IPS-20b (cell line): Measurements from ENCODE around the gene DIS3L.
"Not testable (repeated sequence)": the region's sequence is repeated elsewhere in the genome, so short reads cannot be mapped to it uniquely, and the experiment has no call there.

ENCODE experiments used
- H3K27ac ChIP-seq: one replicate; pipeline ENCODE4 v1.5.1; 2013; ENCODE audit warnings: low read length
- H3K27me3 ChIP-seq: 2 replicates; pipeline ENCODE4 v1.6.1; 2013; ENCODE audit warnings: mild to moderate bottlenecking, low read length, inconsistent platforms; ENCODE audit not compliant: insufficient read depth
- H3K36me3 ChIP-seq: 2 replicates; pipeline ENCODE4 v1.6.1; 2013; ENCODE audit warnings: low read depth, mild to moderate bottlenecking, inconsistent platforms, low read length, moderate library complexity; ENCODE audit not compliant: insufficient read depth
- H3K4me1 ChIP-seq: 2 replicates; pipeline ENCODE4 v1.6.1; 2013; ENCODE audit warnings: mild to moderate bottlenecking, control low read depth, inconsistent platforms, low read length, moderate library complexity; ENCODE audit not compliant: insufficient read depth
- H3K4me3 ChIP-seq: 2 replicates; pipeline ENCODE4 v1.5.1; 2013; ENCODE audit warnings: mild to moderate bottlenecking, low read length, inconsistent platforms
- H3K9ac ChIP-seq: 2 replicates; pipeline ENCODE4 v1.6.1; 2013; ENCODE audit warnings: low read depth, mild to moderate bottlenecking, inconsistent platforms, low read length, moderate library complexity
- H3K9me3 ChIP-seq: 2 replicates; pipeline ENCODE4 v1.6.1; 2013; ENCODE audit warnings: mild to moderate bottlenecking, low read depth, low read length, inconsistent platforms; ENCODE audit not compliant: insufficient read depth

Gene DIS3L

GRCh38 chr15:66294932-66295235, 1.5 kb downstream of the DIS3L start:
- Histone ChIP-seq H3K4me3 (peak overlapping the region; percentile 76), H3K9ac (peak overlapping the region; percentile 85; the same call in 1 of the 2 replicates), H3K9me3 (no peaks in the 10 kb centered on the region), H3K27me3 (no peaks in the 10 kb centered on the region), H3K36me3 (0 out of 2 replicates have a peak, but pooled peaks cover 8% of the 10 kb centered on the region), H3K27ac (no peak overlapping the region), H3K4me1 (peaks cover 19% of the 10 kb centered on the region)

- Histone ChIP-seq H3K9me3 (no peaks in the 10 kb centered on the region), H3K9ac (no peak overlapping the region), H3K4me3 (no peak overlapping the region), H3K27me3 (no peaks in the 10 kb centered on the region), H3K36me3 (0 out of 2 replicates have a peak, but pooled peaks cover 8% of the 10 kb centered on the region), H3K4me1 (peaks cover 19% of the 10 kb centered on the region), H3K27ac (no peak overlapping the region)
Measured at GRCh38 chr15:66296186-66296585, 2.8 kb downstream of the DIS3L start.

GRCh38 chr15:66298803-66299251, 5.5 kb downstream of the DIS3L start:
- Histone ChIP-seq H3K9ac (no peak overlapping the region), H3K9me3 (no peaks in the 10 kb centered on the region), H3K36me3 (0 out of 2 replicates have a peak, but pooled peaks cover 8% of the 10 kb centered on the region), H3K4me3 (no peak overlapping the region), H3K27me3 (no peaks in the 10 kb centered on the region), H3K27ac (no peak overlapping the region), H3K4me1 (peaks cover 19% of the 10 kb centered on the region)

GRCh38 chr15:66302489-66303278, 9.3 kb downstream of the DIS3L start:
- 0 out of 2 replicates have a peak, but pooled peaks cover 8% of the 10 kb centered on the region for H3K36me3 ChIP-seq
- H3K9ac ChIP-seq = no peak overlapping the region
- H3K4me3 ChIP-seq = no peak overlapping the region
- H3K4me1 ChIP-seq = no peaks in the 10 kb centered on the region
- no peaks in the 10 kb centered on the region for H3K9me3 ChIP-seq
- H3K27me3 ChIP-seq = no peaks in the 10 kb centered on the region
- no peak overlapping the region for H3K27ac ChIP-seq

GRCh38 chr15:66304425-66304824, 11.1 kb downstream of the DIS3L start:
- H3K27me3 ChIP-seq, H3K9ac ChIP-seq, H3K9me3 ChIP-seq, H3K4me1 ChIP-seq, H3K4me3 ChIP-seq, H3K27ac ChIP-seq: not testable (repeated sequence)
- peaks cover 15% of the 10 kb centered on the region for H3K36me3 ChIP-seq

- Histone ChIP-seq H3K36me3 (peaks cover 34% of the 10 kb centered on the region), H3K27me3 (no peaks in the 10 kb centered on the region), H3K9me3 (no peaks in the 10 kb centered on the region), H3K27ac (no peak overlapping the region), H3K4me1 (no peaks in the 10 kb centered on the region), H3K9ac (no peak overlapping the region), H3K4me3 (no peak overlapping the region)
Measured at GRCh38 chr15:66306381-66306780, 13.0 kb downstream of the DIS3L start.

- no peak overlapping the region for H3K27ac ChIP-seq
- H3K9ac ChIP-seq = no peak overlapping the region
- no peak overlapping the region for H3K4me3 ChIP-seq
- H3K27me3 ChIP-seq = no peaks in the 10 kb centered on the region
- H3K4me1 ChIP-seq = no peaks in the 10 kb centered on the region
- H3K36me3 ChIP-seq = peaks cover 46% of the 10 kb centered on the region
- H3K9me3 ChIP-seq = no peaks in the 10 kb centered on the region
Measured at GRCh38 chr15:66308531-66308930, 15.2 kb downstream of the DIS3L start.

GRCh38 chr15:66309828-66310227, 16.5 kb downstream of the DIS3L start:
- Histone ChIP-seq H3K27me3 (no peaks in the 10 kb centered on the region), H3K27ac (no peak overlapping the region), H3K36me3 (peaks cover 56% of the 10 kb centered on the region), H3K9me3 (no peaks in the 10 kb centered on the region), H3K9ac (no peak overlapping the region), H3K4me3 (no peak overlapping the region), H3K4me1 (no peaks in the 10 kb centered on the region)

- Histone ChIP-seq H3K9me3 (no peaks in the 10 kb centered on the region), H3K36me3 (peaks cover 58% of the 10 kb centered on the region), H3K9ac (no peak overlapping the region), H3K4me3 (no peak overlapping the region), H3K27me3 (no peaks in the 10 kb centered on the region), H3K4me1 (no peaks in the 10 kb centered on the region), H3K27ac (no peak overlapping the region)
Measured at GRCh38 chr15:66310786-66311185, 17.4 kb downstream of the DIS3L start.

- peaks cover 65% of the 10 kb centered on the region for H3K36me3 ChIP-seq
- no peaks in the 10 kb centered on the region for H3K9me3 ChIP-seq
- H3K4me1 ChIP-seq = no peaks in the 10 kb centered on the region
- H3K4me3 ChIP-seq = no peak overlapping the region
- no peak overlapping the region for H3K27ac ChIP-seq
- H3K27me3 ChIP-seq = no peaks in the 10 kb centered on the region
- H3K9ac ChIP-seq = no peak overlapping the region
Measured at GRCh38 chr15:66312144-66312543, 18.8 kb downstream of the DIS3L start.

- no peak overlapping the region for H3K27ac ChIP-seq
- H3K9me3 ChIP-seq = no peaks in the 10 kb centered on the region
- H3K4me3 ChIP-seq = no peak overlapping the region
- H3K27me3 ChIP-seq = no peaks in the 10 kb centered on the region
- H3K36me3 ChIP-seq = peaks cover 89% of the 10 kb centered on the region
- H3K9ac ChIP-seq = no peak overlapping the region
- no peaks in the 10 kb centered on the region for H3K4me1 ChIP-seq
Measured at GRCh38 chr15:66323312-66323928, 30.1 kb downstream of the DIS3L start.

- Histone ChIP-seq H3K27ac (no peak overlapping the region), H3K9me3 (no peaks in the 10 kb centered on the region), H3K36me3 (peaks cover 92% of the 10 kb centered on the region), H3K4me1 (no peaks in the 10 kb centered on the region), H3K27me3 (no peaks in the 10 kb centered on the region), H3K4me3 (no peak overlapping the region), H3K9ac (no peak overlapping the region)
Measured at GRCh38 chr15:66326051-66326450, 32.7 kb downstream of the DIS3L start.
